DND-41 (cell line): ENCODE results near the gene CHD6.
A peak's percentile ranks its signal among the peaks of the same experiment; 100 is the strongest.

Experiments
- ATAC-seq: fragments of 200-7000 bp; cut with Tn5 transposase; 3 replicates; pipeline ENCODE4 v1.9.1; 2021; ENCODE audit warnings: low read depth; ENCODE audit not compliant: insufficient read depth
- DNase-seq: peaks from one replicate; pipeline ENCODE4 v3.0.0-alpha.2; 2020
- H2AFZ ChIP-seq: 2 replicates; pipeline ENCODE4 v1.6.0; 2012; ENCODE audit warnings: low read depth, low read length
- H3K27ac ChIP-seq: 2 replicates; pipeline ENCODE4 v1.5.1; 2012; ENCODE audit warnings: low read length, inconsistent platforms
- H3K27me3 ChIP-seq: fragments of 200-600 bp; sonication (generic); 2 replicates; pipeline ENCODE4 v1.6.0; 2012; ENCODE audit warnings: low read length, mild to moderate bottlenecking, inconsistent platforms; ENCODE audit not compliant: insufficient read depth, poor library complexity
- H3K36me3 ChIP-seq: 2 replicates; pipeline ENCODE4 v1.5.1; 2012; ENCODE audit warnings: low read length, inconsistent platforms; ENCODE audit not compliant: insufficient read depth
- H3K4me1 ChIP-seq: 2 replicates; pipeline ENCODE4 v1.5.1; 2012; ENCODE audit warnings: mild to moderate bottlenecking, low read length; ENCODE audit not compliant: insufficient read depth
- H3K4me2 ChIP-seq: 2 replicates; pipeline ENCODE4 v1.6.0; 2012; ENCODE audit warnings: mild to moderate bottlenecking, moderate library complexity, low read length, inconsistent platforms; ENCODE audit not compliant: insufficient read depth
- H3K4me3 ChIP-seq, 2 experiments: fragments of 200-600 bp in 1 of 2; shearing (Covaris generic) in 1 of 2; 2 replicates each; pipeline ENCODE4 v1.5.1; 2012 to 2016; ENCODE audit warnings: inconsistent platforms in 2 of 2, low read length in 2 of 2, mild to moderate bottlenecking in 2 of 2, low read depth in 1 of 2, moderate library complexity in 1 of 2
- H3K79me2 ChIP-seq: 2 replicates; pipeline ENCODE4 v1.6.0; 2012; ENCODE audit warnings: low read length, inconsistent platforms; ENCODE audit not compliant: insufficient read depth
- H3K9ac ChIP-seq: 2 replicates; pipeline ENCODE4 v1.6.0; 2012; ENCODE audit warnings: low read depth, mild to moderate bottlenecking, inconsistent platforms, low read length, moderate library complexity
- H3K9me3 ChIP-seq: 2 replicates; pipeline ENCODE4 v1.5.1; 2012; ENCODE audit warnings: low read length, moderate library complexity, mild to moderate bottlenecking, inconsistent platforms; ENCODE audit not compliant: insufficient read depth, severe bottlenecking
- H4K20me1 ChIP-seq: 2 replicates; pipeline ENCODE4 v1.6.0; 2012; ENCODE audit warnings: low read length; ENCODE audit not compliant: insufficient read depth
- CTCF ChIP-seq: IDR thresholded peaks from 2 replicates; pipeline ENCODE4 v1.5.1; 2012; ENCODE audit warnings: borderline replicate concordance, low read length, moderate library complexity, mild to moderate bottlenecking; ENCODE audit not compliant: poor library complexity, severe bottlenecking; ENCODE audit errors: extremely low read depth
- EZH2 ChIP-seq: IDR thresholded peaks from 3 replicates; pipeline ENCODE4 v1.6.1; 2012; ENCODE audit warnings: borderline replicate concordance, low read depth, mild to moderate bottlenecking, moderate library complexity, low read length, inconsistent platforms; ENCODE audit not compliant: severe bottlenecking

CHD6 gene

GRCh38 chr20:41358230-41358629 is 259.9 kb downstream of the CHD6 start:
- no peaks in the 10 kb centered on the region for H3K4me1 ChIP-seq
- H3K36me3 ChIP-seq = no peaks in the 10 kb centered on the region
- H3K27me3 ChIP-seq = no peaks in the 10 kb centered on the region
- no peak overlapping the region for H3K4me2 ChIP-seq
- TF ChIP-seq CTCF = no peak
- TF ChIP-seq EZH2 = no peak
- no peaks in the 10 kb centered on the region for H3K79me2 ChIP-seq
- DNase-seq = no peak
- no peaks in the 10 kb centered on the region for H3K9me3 ChIP-seq
- H2AFZ ChIP-seq = no peak overlapping the region
- H3K4me3 ChIP-seq = no peak overlapping the region
- ATAC-seq = no peak
- H3K27ac ChIP-seq = no peak overlapping the region
- peaks cover 5% of the 10 kb centered on the region for H4K20me1 ChIP-seq
- no peak overlapping the region for H3K9ac ChIP-seq

DNA sequence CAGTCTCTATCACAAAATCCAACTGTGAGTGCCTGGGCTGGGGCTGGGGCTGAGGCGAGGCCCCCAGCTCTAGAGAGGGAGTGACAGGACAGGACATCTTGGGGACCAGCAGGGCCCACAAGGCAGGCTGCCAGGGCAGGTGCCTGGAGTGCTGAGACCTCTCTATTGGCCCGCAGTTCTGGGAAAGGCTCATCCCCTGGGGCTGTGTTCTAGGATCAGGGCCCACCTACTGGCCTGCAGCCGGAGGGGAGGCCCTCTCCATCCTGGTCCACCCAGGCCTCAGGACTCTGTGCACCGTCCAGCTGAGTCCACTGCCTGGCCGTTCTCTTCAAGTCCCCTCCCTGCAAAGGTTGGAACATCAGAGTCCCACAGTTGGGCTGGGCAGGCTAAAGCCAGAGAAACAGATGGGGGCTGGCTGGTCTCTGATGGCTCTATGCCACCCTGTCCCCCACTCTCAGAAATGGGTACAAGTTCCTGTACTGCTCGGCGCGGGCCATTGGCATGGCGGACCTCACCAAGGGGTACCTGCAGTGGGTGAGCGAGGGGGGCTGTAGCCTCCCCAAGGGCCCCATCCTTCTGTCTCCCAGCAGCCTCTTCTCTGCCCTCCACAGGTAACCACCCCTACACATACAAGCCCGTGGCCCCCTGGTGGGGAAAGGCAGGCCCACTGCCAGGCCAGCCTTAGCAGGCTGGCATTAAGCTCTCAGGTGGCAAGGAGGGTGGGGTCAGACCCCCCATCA is 260.6 kb downstream of the CHD6 start:
- H3K4me2 ChIP-seq = no peak overlapping the region
- DNase-seq = no peak

DNA sequence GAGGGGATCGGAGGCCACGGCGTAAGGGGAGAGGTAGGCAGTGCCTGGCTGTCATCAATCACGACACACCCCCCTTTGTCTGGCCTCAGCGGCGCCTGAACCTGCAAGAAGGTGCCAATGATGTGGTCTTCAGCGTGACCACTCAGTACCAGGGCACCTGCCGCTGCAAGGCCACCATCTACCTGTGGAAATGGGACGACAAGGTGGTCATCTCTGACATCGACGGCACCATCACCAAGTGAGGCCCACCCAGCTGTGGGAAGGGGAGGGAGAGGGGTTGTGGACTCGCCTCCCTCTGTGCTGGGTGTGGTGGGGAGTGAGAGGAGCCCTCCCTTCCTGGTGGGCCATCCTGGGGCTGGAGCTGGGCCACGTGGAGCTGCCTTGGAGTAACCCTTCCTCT is 261.2 kb downstream of the CHD6 start:
- H3K9ac ChIP-seq = no peak overlapping the region
- peaks cover 5% of the 10 kb centered on the region for H4K20me1 ChIP-seq
- no peaks in the 10 kb centered on the region for H3K79me2 ChIP-seq
- ATAC-seq (no peak), DNase-seq (no peak)
- no peaks in the 10 kb centered on the region for H3K36me3 ChIP-seq
- H3K4me3 ChIP-seq = no peak overlapping the region
- H3K9me3 ChIP-seq = no peaks in the 10 kb centered on the region
- TF ChIP-seq CTCF = no peak
- TF ChIP-seq EZH2 = no peak
- H3K4me2 ChIP-seq = no peak overlapping the region
- H2AFZ ChIP-seq = no peak overlapping the region
- no peaks in the 10 kb centered on the region for H3K27me3 ChIP-seq
- H3K4me1 ChIP-seq = no peaks in the 10 kb centered on the region
- H3K27ac ChIP-seq = no peak overlapping the region

More for the DNA sequence above, 260.6 kb downstream of the CHD6 start:
- H3K79me2 ChIP-seq = no peaks in the 10 kb centered on the region
- no peaks in the 10 kb centered on the region for H3K36me3 ChIP-seq
- TF ChIP-seq EZH2 = no peak
- TF ChIP-seq CTCF = peak; percentile 36
- peaks cover 5% of the 10 kb centered on the region for H4K20me1 ChIP-seq
- H2AFZ ChIP-seq = no peak overlapping the region
- no peaks in the 10 kb centered on the region for H3K4me1 ChIP-seq
- no peak overlapping the region for H3K9ac ChIP-seq
- H3K27me3 ChIP-seq = no peaks in the 10 kb centered on the region
- no peak overlapping the region for H3K27ac ChIP-seq
- H3K9me3 ChIP-seq = no peaks in the 10 kb centered on the region
- H3K4me3 ChIP-seq = no peak overlapping the region
- ATAC-seq = no peak
